ENCODE results near the gene BOD1L1. TPM values are rescaled to one million over a fixed set of nuclear protein-coding genes. Genes with fewer than 3 reads are reported as not detected.

The BOD1L1 gene
- total RNA-seq, 1 experiment from 2014 or later, result 22.0 TPM

- no peaks in the 10 kb centered on the region for H4K20me1 ChIP-seq (ENCODE audit: low read length)
- TF ChIP-seq, protein P1, sequence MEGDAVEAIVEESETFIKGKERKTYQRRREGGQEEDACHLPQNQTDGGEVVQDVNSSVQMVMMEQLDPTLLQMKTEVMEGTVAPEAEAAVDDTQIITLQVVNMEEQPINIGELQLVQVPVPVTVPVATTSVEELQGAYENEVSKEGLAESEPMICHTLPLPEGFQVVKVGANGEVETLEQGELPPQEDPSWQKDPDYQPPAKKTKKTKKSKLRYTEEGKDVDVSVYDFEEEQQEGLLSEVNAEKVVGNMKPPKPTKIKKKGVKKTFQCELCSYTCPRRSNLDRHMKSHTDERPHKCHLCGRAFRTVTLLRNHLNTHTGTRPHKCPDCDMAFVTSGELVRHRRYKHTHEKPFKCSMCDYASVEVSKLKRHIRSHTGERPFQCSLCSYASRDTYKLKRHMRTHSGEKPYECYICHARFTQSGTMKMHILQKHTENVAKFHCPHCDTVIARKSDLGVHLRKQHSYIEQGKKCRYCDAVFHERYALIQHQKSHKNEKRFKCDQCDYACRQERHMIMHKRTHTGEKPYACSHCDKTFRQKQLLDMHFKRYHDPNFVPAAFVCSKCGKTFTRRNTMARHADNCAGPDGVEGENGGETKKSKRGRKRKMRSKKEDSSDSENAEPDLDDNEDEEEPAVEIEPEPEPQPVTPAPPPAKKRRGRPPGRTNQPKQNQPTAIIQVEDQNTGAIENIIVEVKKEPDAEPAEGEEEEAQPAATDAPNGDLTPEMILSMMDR (conservative IDR thresholded peaks at IDR 0.05; ENCODE audit: low read depth, low read length), result no peak
- no peak for TF ChIP-seq EZH2phosphoT487 (IDR thresholded peaks at IDR 0.05; ENCODE audit: borderline replicate concordance, low read length)
- TF ChIP-seq EZH2 (IDR thresholded peaks at IDR 0.05; ENCODE audit: low read length, unreplicated experiment), result no peak
- ChIA-PET CTCF (no interaction called here), POLR2A (ENCODE audit: unreplicated experiment) (no interaction called here)
- H3F3A ChIP-seq (ENCODE audit: low read length, unreplicated experiment), result no peaks in the 10 kb centered on the region
- H3K9ac ChIP-seq (ENCODE audit: low read length), result no peak overlapping the region
- H3K4me1 ChIP-seq (ENCODE audit: insufficient read depth, low read length), result no peaks in the 10 kb centered on the region
- H3K27me3 ChIP-seq (ENCODE audit: low read length), result no peaks in the 10 kb centered on the region
- H3K4me3 ChIP-seq (ENCODE audit: low read length), result no peak overlapping the region
- no peaks in the 10 kb centered on the region for H3K79me2 ChIP-seq (ENCODE audit: low read length)
- H3K36me3 ChIP-seq (ENCODE audit: low read depth, low read length), result peaks cover 32% of the 10 kb centered on the region
- H2AFZ ChIP-seq (ENCODE audit: low read length), result no peak overlapping the region
- H3K4me2 ChIP-seq (ENCODE audit: low read length), result no peak overlapping the region
- no peaks in the 10 kb centered on the region for H3K9me2 ChIP-seq (replicated peaks; ENCODE audit: low read length)
- DNase-seq, result no peak
- intact Hi-C loops (cut with micrococcal nuclease), result no loop called here
- no peak overlapping the region for H3K27ac ChIP-seq (ENCODE audit: low read length)
- H3K9me3 ChIP-seq (ENCODE audit: low read length), result no peaks in the 10 kb centered on the region
- ATAC-seq, result no peak
- BruUV-seq (replicated peaks), result no TSS peak
Observed at GRCh38 chr4:13580036-13580435, 47.5 kb downstream of the BOD1L1 start.

GRCh38 chr4:13577660-13578059 is 49.9 kb downstream of the BOD1L1 start:
- ATAC-seq, result no peak

DNA sequence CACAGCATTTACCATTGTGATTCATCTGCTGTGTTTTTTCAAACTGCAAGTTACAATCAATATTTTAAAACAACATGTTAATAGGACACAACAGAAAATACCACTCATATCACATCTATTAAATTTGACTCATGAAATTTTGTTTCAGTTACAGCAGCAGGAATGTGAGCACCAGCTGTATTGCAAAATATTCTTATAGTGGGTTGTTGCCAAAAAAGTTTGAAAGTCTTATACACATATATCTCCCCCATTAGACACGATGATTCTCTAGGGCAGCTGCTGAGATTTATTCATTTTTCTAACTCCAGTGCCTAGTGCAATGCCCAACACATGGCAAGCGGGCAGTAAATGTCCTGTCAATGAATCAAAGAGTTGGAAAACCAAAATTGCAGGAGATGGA is 56.6 kb downstream of the BOD1L1 start:
- Histone ChIP-seq H3K27me3 (ENCODE audit: low read length) (no peaks in the 10 kb centered on the region), H3K27ac (ENCODE audit: low read length) (no peak overlapping the region), H3K9me3 (ENCODE audit: low read length) (no peaks in the 10 kb centered on the region), H4K20me1 (ENCODE audit: low read length) (no peaks in the 10 kb centered on the region), H3K9ac (ENCODE audit: low read length) (no peak overlapping the region), H3K4me1 (ENCODE audit: insufficient read depth, low read length) (no peaks in the 10 kb centered on the region), H3K4me2 (ENCODE audit: low read length) (no peak overlapping the region), H3K4me3 (ENCODE audit: low read length) (no peak overlapping the region), H3K9me2 (replicated peaks; ENCODE audit: low read length) (no peaks in the 10 kb centered on the region), H3K79me2 (ENCODE audit: low read length) (no peaks in the 10 kb centered on the region), H2AFZ (ENCODE audit: low read length) (no peak overlapping the region), H3F3A (ENCODE audit: low read length, unreplicated experiment) (no peaks in the 10 kb centered on the region), H3K36me3 (ENCODE audit: low read depth, low read length) (peaks cover 15% of the 10 kb centered on the region; the same call in 1 of the 2 replicates)
- ATAC-seq (no peak), DNase-seq (no peak)
- BruUV-seq (replicated peaks), result no TSS peak
- TF ChIP-seq, protein P1 (conservative IDR thresholded peaks at IDR 0.05; ENCODE audit: low read depth, low read length), result no peak
- TF ChIP-seq EZH2 (IDR thresholded peaks at IDR 0.05; ENCODE audit: low read length, unreplicated experiment) (no peak), EZH2phosphoT487 (IDR thresholded peaks at IDR 0.05; ENCODE audit: borderline replicate concordance, low read length) (no peak)
- intact Hi-C loops (cut with micrococcal nuclease), result no loop called here
- ChIA-PET CTCF (no interaction called here), POLR2A (ENCODE audit: unreplicated experiment) (no interaction called here)

More at GRCh38 chr4:13577660-13578059, 49.9 kb downstream of the BOD1L1 start:
- no peak overlapping the region for H3K9ac ChIP-seq (ENCODE audit: low read length)
- peaks cover 32% of the 10 kb centered on the region for H3K36me3 ChIP-seq (ENCODE audit: low read depth, low read length)
- H3K9me2 ChIP-seq (replicated peaks; ENCODE audit: low read length), result no peaks in the 10 kb centered on the region
- no peaks in the 10 kb centered on the region for H3K79me2 ChIP-seq (ENCODE audit: low read length)
- no TSS peak for BruUV-seq (replicated peaks)
- TF ChIP-seq EZH2phosphoT487 (IDR thresholded peaks at IDR 0.05; ENCODE audit: borderline replicate concordance, low read length), result no peak
- no peak for TF ChIP-seq EZH2 (IDR thresholded peaks at IDR 0.05; ENCODE audit: low read length, unreplicated experiment)
- TF ChIP-seq, protein P1 (conservative IDR thresholded peaks at IDR 0.05; ENCODE audit: low read depth, low read length), result no peak
- H3K4me1 ChIP-seq (ENCODE audit: insufficient read depth, low read length), result no peaks in the 10 kb centered on the region
- CTCF ChIA-PET, result no interaction called here
- intact Hi-C loops (cut with micrococcal nuclease), result no loop called here
- H3K27ac ChIP-seq (ENCODE audit: low read length), result no peak overlapping the region
- POLR2A ChIA-PET (ENCODE audit: unreplicated experiment), result no interaction called here
- no peaks in the 10 kb centered on the region for H4K20me1 ChIP-seq (ENCODE audit: low read length)
- no peaks in the 10 kb centered on the region for H3F3A ChIP-seq (ENCODE audit: low read length, unreplicated experiment)
- H3K27me3 ChIP-seq (ENCODE audit: low read length), result no peaks in the 10 kb centered on the region
- no peak overlapping the region for H3K4me2 ChIP-seq (ENCODE audit: low read length)
- no peaks in the 10 kb centered on the region for H3K9me3 ChIP-seq (ENCODE audit: low read length)
- H2AFZ ChIP-seq (ENCODE audit: low read length), result no peak overlapping the region
- DNase-seq, result no peak
- H3K4me3 ChIP-seq (ENCODE audit: low read length), result no peak overlapping the region

All from PC-3 (cell line).